GM21619 (cell line): Measurements from ENCODE around the gene IL32.
"Not testable (repeated sequence)": the region's sequence is repeated elsewhere in the genome, so short reads cannot be mapped to it uniquely, and the experiment has no call there.

Experiments
- ATAC-seq: cut with Tn5 transposase; IDR thresholded peaks from one replicate; pipeline ENCODE4 v1.9.1; 2021; ENCODE audit not compliant: unreplicated experiment

IL32 gene

GRCh38 chr16:3069146-3069545 lies 3.7 kb downstream of the IL32 start:
- not testable (repeated sequence) for ATAC-seq

GRCh38 chr16:3070608-3071111 lies 5.2 kb downstream of the IL32 start:
- no peak for ATAC-seq

GRCh38 chr16:3071655-3072054 lies 6.2 kb downstream of the IL32 start:
- ATAC-seq: no peak

GRCh38 chr16:3072148-3072547 lies 6.7 kb downstream of the IL32 start:
- not testable (repeated sequence) for ATAC-seq

GRCh38 chr16:3072576-3073263 lies 7.3 kb downstream of the IL32 start:
- ATAC-seq: not testable (repeated sequence)

GRCh38 chr16:3073448-3073847 lies 8.0 kb downstream of the IL32 start:
- ATAC-seq: no peak

- peak; percentile 64 for ATAC-seq
Observed at GRCh38 chr16:3074860-3075522, 9.6 kb downstream of the IL32 start.

- no peak for ATAC-seq
Observed at GRCh38 chr16:3075523-3075915, 10.1 kb downstream of the IL32 start.

GRCh38 chr16:3075946-3076345 lies 10.5 kb downstream of the IL32 start:
- not testable (repeated sequence) for ATAC-seq

- ATAC-seq: no peak
Observed at GRCh38 chr16:3076577-3076976, 11.1 kb downstream of the IL32 start.

- ATAC-seq: no peak
Observed at GRCh38 chr16:3080024-3080423, 14.6 kb downstream of the IL32 start.

GRCh38 chr16:3081957-3082356 lies 16.5 kb downstream of the IL32 start:
- not testable (repeated sequence) for ATAC-seq

GRCh38 chr16:3083408-3083807 lies 18.0 kb downstream of the IL32 start:
- not testable (repeated sequence) for ATAC-seq

GRCh38 chr16:3084491-3084890 lies 19.1 kb downstream of the IL32 start:
- ATAC-seq: no peak

GRCh38 chr16:3084969-3085670 lies 19.7 kb downstream of the IL32 start:
- ATAC-seq: no peak

- no peak for ATAC-seq
Observed at GRCh38 chr16:3085868-3086595, 20.6 kb downstream of the IL32 start.

- no peak for ATAC-seq
Observed at GRCh38 chr16:3086596-3087242, 21.3 kb downstream of the IL32 start.

- ATAC-seq: no peak
Observed at GRCh38 chr16:3087243-3088235, 22.1 kb downstream of the IL32 start.

GRCh38 chr16:3088450-3088849 lies 23.0 kb downstream of the IL32 start:
- no peak for ATAC-seq
